ENCODE data around the gene NFE2. TPM values are rescaled to one million over a fixed set of nuclear protein-coding genes. Genes with fewer than 3 reads are reported as not detected.

Gene NFE2
- total RNA-seq, 4 donors from 2014 or later, result 0.51 TPM; not detected in 3

DNA sequence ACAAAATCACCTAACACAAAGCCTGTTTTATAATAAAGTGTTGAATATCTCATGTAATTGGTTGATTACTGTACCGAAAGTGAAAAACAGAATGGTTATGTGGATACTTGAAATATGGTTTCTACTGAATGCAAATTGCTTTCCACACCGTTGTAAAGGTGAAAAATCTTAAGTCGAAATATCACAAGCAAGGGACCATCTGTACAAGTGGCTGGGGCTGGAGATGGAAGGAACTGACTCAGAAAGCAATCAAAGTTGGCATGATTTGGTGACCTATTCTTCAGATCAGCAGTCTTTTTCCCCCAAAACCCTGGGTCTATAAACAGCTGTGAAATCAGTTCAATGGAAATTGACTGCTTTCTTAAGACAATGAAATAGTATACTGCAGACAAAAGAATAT, 24.4 kb downstream of the NFE2 start:
- no peak for TF ChIP-seq CTCF (IDR thresholded peaks at IDR 0.05; ENCODE audit: low read depth)

DNA sequence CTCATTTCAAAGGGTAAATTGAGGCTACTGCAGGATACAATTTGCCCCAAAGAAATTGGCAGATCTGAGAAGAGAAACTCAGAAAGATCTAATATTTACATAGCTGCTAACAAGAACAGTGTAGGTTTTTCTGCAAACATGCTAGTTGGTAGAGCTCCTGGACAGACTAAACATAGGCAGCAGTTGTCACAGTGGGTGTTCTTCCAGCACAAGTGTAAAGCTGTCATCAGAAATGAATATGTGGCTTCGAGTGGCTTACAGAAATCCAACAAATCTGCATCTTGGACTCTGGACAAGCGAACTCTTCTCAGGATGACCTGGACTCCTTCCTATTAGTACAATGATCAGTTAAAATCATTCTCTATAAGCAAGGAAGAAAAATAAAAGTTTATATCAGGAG, 26.8 kb downstream of the NFE2 start:
- TF ChIP-seq CTCF (IDR thresholded peaks at IDR 0.05; ENCODE audit: low read depth), result no peak

GRCh38 chr12:54272214-54272613, 28.6 kb downstream of the NFE2 start:
- no peak for TF ChIP-seq CTCF (IDR thresholded peaks at IDR 0.05; ENCODE audit: low read depth)

DNA sequence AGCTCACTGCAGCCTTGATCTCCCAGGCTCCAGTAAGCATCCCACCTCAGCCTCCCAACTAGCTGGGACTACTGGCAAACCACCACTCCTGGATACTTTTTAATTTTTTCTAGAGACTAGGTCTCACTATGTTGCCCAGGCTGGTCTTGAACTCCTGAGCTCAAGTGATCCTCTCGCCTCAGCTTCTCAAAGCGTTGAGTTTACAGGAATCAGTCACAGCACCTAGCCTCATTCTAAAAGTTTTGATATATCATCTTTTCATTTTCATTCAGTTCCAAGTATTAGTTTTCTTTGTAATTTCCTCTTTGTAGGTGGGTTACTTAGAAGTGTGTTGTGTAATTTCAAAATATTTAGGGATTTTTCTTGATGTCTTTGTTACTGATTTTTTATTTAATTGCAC, 30.5 kb downstream of the NFE2 start:
- no peak for TF ChIP-seq CTCF (IDR thresholded peaks at IDR 0.05; ENCODE audit: low read depth)

DNA sequence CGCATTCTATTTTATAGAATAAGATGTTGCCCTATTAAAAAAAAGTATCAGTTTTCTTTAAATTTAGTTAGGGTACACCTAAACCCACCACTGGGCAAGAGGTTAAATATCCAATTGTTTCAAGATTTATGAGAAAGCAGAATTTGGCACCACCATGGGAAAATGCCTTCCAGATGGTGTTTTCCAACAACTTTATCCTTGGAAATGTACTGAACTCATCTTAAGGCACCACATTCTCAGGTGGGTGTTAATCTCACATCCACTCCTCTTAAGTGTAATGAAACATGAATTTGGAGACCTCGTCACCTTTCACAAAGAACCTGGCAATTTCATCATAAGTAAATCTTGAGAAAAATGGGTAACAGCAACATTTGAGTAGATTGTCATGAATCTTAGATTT, 34.0 kb downstream of the NFE2 start:
- no peak for TF ChIP-seq CTCF (IDR thresholded peaks at IDR 0.05; ENCODE audit: low read depth)

DNA sequence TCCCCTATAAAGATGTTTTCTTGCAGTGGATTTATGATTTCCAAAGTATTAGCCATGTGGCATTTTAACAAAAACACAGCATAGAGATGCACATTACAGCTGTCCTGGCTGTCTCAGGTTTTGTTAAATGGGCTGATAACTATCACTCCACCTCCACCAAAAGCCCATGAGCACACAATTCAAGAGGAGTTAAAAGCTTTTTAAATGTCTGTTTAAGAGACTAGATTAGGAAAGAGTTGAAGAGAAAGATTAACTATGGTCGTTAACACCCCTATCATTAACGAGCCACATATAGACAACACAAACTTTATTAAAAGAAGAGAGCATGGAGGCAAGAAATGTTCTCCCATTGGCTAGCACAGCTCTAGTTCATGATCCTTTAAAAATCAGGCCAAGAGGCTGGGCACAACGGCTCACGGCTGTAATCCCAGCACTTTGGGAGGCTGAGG, 35.4 kb downstream of the NFE2 start:
- TF ChIP-seq CTCF (IDR thresholded peaks at IDR 0.05; ENCODE audit: low read depth), result no peak

DNA sequence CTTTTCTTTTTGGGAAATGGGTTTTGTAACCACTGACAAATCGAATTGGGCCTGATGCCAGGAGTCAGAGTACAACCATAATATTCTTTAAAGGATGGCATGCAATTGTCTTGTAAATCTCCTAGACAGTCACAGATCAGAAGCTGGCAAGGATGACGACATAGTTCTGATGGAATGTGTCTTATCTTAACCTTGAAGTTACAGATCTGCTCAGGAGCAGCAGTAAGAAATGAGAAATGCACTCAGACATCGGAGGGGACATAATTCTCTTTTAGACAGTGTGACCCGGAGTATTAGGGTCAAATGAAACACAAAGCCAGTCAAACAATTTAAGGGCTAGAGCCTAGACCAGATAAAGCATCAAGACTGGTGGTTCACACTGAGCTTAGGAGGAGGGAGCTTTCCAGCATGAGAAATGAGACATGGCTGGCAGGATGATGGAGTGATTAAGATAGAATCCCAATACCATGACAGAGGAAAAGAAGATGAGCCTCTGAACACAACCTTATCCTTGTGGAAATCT, 38.4 kb downstream of the NFE2 start:
- no peak for TF ChIP-seq CTCF (IDR thresholded peaks at IDR 0.05; ENCODE audit: low read depth)

All from subcutaneous adipose tissue (tissue), 4 donors.